Activated effector memory CD4-positive, alpha-beta T cell treated with Interleukin-2 at 50 U/mL for 16 hours (primary cell): ENCODE results near the gene DCPS.
A peak's percentile ranks its signal among the peaks of the same experiment; 100 is the strongest.
"Not testable (repeated sequence)": the region's sequence is repeated elsewhere in the genome, so short reads cannot be mapped to it uniquely, and the experiment has no call there.

ENCODE experiments used
- DNase-seq: peaks from one replicate; pipeline ENCODE4 v3.0.0-alpha.2; 2020

DCPS gene

DNA sequence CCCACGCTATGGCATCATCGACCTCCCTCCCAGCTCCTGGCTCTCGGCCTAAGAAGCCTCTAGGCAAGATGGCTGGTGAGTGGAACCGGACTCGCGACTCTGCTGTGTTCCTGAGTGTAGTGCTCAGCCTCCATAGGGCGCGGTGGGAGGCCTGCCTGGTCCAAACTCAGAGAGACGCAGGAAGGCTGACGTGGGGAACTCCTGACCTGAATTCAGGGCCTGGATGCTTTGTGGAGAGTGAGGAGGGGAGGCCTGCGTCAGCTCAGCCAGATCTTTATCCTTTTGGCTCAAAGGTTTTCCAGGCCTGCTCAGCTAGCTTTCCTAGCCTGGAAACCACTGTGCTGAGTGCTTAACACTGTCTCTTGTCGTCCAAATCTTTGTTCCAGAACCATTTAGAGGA, 13.0 kb upstream of the DCPS start:
- no peak for DNase-seq

DNA sequence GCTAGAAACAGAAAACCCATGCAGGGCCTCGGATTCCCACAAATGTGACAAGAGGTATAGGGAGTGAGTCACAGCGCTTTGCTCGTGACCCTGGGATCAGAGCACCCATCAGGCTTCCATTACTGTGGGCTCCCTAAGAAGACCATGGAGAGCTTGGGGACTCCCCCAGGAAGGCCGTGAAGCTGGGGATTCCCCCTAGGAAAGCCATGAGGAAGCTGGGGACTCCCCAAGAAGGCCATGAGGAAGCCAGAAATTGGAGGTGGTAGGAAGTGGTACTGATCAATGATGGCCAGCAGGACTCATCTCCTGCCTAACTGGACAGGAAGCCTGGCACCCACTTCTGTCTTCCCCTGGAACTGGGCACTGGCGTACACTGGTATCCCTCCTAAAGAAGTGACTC, 10.1 kb upstream of the DCPS start:
- no peak for DNase-seq

DNA sequence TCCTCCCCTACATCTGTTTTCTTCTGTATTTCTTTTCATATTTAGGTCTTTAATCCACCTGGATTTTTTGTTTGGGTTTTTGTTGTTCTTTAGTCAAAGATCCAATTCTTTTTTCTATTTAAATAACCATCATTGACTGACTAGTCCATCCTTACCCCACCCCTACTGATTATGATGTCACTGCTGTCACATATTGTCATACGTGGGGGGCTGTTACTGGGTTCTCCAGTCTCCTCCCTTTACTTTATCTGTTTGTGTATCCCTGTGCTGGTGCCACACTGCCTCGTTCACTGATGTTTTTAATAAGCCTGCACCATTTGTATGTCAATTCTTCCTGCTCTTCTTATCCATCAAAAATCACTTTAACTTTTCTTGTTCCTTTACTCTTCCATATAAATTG, 6.9 kb upstream of the DCPS start:
- DNase-seq = no peak

DNA sequence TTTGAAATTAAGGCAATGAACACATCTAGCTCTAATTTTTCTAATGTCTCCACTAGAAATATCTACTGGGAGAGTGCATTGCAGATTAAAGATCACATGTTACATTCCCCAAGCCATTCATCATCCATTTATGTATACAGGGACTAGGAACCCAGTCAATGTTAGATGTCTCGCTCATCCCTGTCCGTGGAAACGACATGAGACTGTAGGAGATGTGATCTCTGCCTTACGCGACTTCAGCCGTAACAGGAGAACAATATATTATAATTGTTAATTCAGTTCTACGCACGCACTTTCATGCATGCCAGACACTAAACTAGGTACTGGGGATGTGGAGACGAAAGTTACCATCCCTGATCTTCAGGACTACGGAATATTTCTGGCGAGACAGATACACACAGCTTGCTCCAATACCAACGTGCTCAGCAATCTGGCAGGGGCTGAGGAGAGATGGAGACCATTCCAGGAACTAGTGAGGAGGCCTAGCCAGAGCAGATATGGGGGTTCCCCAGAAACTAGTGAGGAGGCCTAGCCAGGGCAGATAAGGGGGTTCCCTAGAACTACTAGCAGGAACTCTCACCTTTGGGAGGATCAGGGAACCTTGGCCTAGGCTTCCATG, 706 bp downstream of the DCPS start:
- no peak for DNase-seq

DNA sequence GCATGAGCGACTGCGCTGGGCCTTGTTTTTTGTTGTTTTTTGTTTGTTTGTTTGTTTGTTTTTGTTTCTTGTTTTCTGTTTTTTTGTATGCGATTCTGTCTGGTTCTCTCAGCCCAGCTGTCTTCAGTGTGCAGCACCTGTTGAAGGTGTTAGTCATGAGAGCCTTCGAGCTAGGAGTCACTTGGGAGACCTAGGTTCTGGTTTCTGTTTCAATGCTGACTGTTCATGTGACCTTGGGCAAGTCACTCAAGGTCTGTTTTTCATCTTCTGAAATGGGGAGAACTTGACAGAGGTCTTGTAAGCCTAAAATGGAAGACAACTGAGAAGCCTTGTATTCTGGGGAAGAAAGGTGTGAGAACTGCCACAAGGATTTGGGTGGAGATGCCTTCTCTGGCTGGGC, 1.8 kb downstream of the DCPS start:
- no peak for DNase-seq

DNA sequence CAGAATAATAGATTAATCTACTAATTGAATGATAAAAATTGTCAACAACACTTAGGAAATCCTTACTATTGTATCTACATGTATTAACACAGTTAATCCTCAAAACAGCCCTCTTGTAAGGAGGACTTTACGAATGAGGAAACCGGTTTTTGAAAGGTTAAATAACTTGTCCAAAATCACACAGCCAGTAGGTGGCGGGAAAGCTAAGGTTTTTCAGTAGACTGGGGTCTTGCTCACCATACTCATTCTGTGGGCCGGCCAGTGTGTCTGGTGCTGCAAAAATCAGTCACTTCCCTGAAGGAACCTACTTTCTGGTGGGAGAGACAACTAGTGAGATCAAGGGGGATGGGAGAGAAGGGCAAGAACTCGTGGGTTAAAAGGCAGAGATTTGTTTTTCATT, 3.8 kb downstream of the DCPS start:
- DNase-seq = no peak

DNA sequence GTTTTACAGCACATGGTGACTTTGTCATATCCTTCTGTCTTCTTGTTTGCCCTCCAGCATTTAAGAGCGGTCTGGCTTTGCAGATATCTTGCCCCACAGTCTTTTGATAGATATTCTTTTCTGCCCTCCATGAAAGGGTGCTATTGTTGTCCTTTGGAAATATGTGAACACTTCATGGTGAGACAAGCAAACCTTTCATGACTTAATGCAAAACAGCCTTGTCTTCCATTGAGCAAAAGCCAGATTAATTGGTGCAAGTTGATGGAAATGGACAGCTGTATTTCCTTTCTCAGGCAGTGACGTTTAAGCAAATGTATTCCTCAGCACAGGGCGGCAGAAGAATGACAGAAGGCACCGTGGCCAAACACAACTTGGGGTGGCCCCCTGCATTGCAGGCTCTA, 4.4 kb downstream of the DCPS start:
- no peak for DNase-seq

DNA sequence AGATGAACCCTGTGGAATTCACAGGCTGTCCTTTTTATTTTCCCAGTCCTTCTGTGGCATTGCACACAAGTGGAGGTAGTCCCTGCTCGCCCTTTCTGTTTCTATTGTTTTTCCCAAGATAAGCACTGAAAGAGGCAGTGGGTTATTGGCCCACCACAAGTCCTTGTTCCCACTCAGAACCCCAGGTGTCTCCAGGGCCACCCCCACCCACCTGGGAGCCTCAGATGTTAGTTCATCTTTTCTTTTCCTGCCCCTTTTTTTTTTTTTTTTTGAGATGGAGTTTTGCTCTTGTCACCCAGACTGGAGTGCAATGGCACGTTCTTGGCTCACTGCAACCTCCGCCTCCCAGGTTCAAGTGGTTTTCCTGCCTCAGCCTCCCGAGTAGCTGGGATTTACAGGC, 4.9 kb downstream of the DCPS start:
- DNase-seq = not testable (repeated sequence)

DNA sequence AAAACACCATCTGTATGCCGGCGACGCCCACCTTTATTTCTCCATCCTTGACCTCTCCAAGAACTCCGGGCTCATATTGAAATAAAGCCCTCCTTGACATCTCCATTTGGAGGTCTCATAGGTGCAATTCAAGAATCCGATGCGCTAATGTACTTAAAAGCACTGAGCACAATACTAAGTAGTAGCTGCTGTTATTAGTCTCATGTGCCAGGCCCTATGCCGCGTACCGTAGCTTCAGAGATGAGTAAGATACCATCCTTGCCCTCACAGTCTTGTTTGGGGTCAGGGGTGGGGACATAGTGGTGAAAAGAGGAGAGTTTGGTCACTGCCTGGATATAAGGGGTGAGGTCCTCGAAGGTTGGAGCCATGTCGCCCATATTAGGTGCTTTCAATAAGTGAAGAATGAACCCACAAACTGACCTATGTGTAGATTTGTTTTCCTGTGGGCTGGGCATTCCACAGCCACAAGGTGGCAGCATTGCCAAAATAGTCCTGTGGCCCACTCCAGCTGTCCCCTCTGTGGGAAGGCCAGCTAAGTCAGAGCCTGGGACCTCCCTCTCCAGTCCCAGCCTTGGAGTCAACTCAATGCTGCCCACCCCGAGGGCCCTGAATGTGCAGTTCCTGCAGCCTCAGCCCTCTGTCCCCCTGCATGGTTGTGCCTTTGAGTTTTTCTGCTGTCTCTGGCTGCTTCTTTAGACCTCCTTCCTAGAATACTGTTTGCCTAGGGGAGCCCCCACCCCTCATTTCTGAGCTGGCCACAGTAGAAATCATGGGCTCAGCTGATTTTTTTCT, 6.5 kb downstream of the DCPS start:
- DNase-seq = peak; percentile 37

DNA sequence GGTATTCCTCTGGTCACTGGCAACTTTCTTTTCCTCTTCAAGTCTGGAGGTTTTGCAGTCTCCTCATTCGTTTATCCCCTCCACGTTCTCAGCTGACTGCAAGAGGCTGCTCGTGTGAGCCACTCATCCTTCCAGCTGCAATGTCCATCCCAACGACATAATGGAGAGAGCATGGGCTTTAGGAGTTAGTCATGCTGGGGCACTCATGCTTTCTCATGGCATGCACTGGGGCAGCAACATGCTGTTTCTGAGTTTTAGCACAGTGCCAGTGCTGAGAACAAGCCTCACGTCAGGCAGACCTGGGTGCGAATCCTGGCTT, 7.1 kb downstream of the DCPS start:
- no peak for DNase-seq

DNA sequence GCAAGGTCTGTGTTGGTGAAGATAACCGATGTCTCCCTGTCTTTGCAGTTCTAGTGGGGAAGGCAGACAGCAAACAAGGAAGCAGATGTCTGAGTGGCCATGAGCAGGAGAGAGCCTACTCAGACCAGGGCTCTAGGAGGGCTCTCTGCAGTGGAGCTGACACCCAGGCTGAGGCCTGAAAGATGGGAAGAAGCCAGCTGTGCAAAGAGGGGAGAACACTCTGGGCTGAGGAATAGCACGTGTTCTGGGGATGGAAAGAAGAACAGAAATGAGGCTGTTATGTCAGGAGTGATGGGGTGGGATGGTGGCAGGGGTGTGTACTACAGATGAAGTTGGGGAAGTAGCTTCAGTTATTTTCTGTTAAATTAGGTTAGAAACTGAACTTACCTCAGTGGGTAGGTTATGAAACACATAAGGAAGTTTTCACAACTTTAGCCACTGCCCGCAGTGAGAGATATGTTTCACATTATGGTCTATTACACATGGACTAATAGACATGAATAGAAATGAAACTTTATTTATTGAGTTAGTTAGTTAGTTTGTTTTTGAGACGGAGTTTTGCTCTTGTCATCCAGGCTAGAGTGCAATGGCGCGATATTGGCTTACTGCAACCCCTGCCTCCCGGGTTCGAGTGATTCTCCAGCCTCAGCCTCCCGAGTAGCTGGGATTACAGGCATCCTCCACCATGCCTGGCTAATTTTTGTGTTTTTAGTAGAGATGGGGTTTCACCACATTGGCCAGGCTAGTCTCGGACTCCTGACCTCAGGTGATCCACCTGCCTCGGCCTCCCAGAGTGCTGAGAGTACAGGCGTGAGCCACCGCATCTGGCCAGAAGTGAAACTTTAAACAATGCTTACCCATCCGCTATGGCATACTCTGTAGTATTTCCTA, 7.8 kb downstream of the DCPS start:
- DNase-seq = no peak

DNA sequence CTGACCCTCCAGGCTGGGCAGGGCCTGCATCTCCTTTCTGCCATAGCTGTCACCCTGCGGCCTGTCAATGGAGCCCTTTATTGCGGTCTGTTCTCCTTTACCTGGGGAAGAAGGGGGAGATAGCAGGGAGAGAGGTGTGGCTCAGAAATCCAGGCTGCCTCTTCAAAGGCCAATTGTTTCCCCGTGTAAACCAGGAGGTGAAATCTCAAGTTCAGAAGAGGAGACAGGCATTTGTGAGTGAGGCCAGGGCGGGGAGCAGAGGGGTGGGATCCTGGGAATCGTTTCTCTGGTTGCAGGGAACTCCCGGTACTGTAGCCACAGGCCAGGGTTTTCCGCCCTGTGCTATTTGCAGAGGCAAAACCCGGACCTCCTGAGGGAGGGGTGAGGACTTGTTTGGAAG, 9.1 kb downstream of the DCPS start:
- no peak for DNase-seq

DNA sequence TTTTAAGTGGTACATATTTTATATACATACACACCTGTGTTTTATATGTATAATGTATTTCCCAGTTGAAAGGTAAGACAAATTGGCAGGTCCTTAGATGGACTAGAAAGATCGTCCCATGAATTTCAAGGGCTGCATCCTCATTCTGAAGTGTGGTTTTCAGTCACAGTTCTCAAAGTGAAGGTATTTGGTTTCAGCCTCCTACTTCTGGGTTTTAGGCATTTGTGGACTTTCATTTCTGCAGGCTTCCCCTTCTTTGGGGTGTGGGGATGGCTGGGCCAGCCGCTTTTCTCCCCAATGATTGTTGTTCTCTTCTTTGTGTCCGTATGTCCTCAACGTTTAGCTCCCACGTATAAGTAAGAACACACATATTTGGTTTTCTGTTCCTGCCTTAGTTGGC, 10.0 kb downstream of the DCPS start:
- no peak for DNase-seq

DNA sequence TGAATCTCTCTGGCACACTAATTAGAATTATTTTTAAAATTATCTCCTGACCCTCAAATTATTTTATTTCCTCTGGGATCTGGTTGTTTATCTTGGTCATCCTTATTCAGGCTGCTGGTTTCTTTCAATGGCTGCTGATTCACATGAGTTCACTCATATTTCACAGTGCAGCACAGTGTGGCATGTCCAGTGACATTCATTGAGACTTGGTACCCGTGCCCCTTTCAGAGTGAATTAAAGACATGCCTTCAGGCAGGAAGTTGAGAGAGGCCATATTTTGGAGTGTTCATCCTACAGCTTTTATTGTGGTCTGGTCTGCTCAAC, 13.5 kb downstream of the DCPS start:
- DNase-seq = no peak

DNA sequence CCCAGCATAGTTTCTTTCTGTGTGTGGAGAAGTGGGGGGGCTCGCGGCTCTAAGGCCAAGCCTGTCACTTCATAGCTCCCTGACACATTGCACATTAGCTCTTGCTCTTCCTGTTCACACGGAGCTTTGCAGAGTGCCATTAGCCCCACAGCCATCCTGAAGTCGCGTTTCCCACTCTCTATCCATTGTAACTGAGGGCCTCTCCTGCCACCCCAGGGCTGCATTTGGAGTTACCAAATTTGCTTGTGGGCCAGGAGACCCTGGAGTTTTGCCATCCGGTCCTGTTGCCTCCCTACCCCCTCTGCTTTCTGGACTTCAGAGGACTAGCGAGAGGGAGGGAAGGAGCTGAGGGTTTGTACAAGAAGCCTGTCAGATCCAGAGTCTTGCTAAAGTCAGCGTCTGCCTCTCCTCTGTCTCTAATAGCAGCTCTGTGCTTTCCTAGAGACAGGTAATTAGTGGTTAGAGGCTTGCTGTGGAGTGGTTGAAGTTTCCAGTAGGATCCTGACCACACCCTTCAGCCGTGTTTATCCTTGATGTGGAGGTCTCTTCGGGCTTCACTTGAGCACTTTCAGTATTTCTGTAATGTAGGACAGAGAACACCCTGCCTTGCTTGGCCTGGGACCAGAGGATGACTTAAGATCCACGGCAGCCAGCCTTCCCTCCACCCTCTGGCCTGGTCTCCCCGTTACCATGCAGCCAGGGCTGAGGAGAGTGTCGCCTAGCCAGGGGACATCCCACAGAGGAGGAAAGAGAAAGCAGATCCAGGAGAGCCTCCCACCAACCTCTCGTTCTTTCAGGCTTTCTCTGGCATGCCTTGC, 14.1 kb downstream of the DCPS start:
- DNase-seq = no peak

DNA sequence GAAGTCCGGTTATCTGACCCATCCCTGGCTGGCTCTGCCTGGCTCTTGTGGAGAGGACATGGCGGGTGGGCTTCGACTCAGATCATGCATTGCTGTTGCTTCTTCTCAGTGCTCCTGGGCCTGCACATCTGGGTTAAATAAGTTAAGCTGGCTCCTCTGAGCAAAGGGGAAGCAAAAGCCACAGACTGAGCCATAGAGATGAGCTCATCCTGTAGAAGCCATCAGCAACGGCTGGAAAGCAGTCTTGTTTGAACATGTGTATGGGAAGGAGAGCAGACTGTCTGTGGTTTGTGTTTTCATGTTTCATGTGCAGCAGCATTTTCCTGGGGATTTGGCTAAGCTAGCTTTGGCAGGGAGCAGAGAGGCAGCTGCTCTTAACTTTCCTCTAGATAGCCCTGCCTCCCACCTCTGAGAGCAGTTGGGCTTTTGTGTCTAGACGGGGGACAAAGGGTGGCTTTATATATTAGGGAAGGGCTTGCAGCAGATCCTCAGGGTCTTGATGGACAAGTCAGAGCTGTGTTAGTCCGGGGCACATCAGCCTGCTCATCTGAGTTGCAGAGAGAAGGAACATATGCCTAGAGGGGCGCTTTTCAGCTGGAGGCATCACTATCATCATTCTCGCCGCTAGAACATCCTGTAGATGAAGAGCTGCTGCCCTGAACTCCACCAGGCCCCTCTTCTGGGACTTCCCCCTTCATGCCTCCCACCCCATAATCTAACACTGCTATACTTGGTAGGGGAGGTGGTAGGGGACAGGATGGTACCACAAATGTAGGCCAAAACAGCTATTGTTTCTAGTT, 14.9 kb downstream of the DCPS start:
- no peak for DNase-seq

DNA sequence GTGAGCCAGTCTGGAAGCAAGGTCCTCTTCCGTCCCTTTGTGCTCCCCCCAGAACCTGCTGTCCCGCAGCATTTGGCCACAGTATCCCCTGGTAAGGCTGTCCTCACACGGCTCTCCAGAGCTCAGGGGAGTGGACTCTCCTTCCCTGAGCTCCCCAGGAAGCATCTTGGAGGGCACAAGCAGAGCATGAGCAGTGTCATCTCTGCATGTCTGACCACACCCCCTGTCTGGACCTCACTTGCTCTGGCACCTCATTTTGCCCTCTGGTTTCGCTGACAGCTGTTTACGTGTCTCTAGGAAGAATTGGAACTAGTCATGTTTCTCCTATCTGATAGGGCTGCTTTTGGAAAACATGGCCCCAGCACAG, 15.5 kb downstream of the DCPS start:
- no peak for DNase-seq

DNA sequence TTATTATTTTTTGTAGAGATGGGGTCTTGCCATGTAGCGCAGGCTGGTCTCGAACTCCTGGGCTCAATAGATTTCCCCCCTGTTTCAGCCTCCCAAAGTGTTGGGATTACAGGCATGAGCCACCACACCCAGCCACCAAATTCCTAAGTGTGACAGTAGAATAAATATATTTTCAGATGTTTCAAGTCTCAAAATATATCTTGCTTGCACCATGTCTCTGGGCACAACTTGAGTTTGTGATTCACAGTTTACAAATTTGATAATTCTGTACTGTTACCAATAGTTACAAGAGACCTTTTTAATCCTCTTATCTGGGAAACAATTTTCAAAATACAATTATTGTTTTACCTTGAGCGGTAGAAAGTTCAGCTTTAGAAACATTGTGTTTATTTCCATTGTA, 19.1 kb downstream of the DCPS start:
- no peak for DNase-seq

DNA sequence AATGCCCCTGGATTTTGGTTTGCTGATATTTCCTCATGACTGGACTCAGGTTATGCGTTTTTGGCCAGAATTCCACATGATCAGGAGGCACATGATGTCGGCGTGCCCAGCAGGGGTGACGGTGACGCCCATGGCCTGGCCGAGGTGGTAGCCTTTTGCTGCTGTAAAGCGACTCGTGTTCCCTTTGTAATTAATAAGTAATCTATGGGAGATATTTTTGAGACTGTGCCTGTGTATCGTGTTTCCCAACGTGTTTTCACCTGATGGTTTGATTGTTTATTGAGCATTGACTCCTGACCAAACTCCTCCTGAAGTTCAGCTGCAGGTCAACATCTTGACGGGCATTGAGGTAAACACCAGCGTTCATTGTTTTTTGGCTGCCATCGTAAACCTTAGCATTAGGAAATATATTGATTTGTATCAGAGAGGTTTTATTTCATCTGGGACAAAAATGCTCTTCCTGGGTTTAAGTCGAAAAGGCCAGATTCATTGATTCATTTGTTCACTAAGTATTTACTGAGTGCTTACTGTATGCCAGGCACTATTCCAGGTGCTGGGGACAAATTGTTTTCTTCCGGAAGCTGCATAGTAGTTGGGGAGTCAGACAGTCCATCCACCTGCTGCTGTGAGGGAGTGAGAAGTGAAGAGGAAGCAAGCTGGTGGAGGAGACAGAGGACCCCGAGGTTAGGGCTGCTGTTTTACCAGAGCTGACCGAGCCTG, 23.6 kb downstream of the DCPS start:
- DNase-seq = no peak

DNA sequence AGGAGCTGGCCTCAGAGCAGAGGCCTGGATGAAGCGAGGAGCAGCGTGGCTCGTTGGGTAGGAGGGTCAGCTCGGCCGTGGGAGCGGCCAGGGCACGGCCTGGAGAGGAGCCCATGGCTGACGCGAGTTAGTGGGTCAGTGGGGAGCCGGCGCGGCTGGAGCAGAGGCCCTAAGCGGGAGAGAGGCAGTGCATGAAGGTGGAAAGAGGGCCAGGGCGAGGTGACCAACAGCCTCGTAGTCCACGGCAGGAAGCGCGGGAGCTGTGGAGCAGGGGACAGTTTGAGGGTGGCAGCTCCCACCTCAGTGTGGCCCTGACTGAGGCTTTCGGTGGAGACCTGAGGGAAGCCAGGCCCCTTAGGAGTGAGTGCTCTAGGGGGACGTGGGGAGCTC, 24.1 kb downstream of the DCPS start:
- DNase-seq = no peak

DNA sequence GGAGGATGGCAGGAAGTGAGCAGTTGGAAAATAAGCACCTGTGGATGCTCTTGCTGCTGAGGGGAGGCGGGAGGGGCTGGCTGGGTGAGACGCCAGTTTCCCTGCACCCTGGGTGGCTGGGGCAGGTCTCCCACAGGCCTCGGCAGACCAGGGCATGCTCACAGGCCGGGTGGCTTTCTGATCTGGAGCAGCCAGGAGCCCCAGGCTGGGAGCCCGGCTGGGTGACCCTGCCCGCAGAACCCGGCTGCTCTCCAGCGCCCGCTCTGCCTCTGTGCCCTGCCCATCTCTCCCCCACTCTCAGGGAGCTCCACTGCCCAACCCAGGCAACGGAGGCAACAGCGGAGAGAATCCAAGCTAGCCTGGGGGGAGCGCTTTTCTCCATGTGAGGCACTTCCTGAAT, 24.6 kb downstream of the DCPS start:
- DNase-seq = no peak
